ENCODE data around the gene SGMS1.
"Not testable (repeated sequence)": the region's sequence is repeated elsewhere in the genome, so short reads cannot be mapped to it uniquely, and the experiment has no call there.

The SGMS1 gene

GRCh38 chr10:50541921-50542320 is 81.8 kb downstream of the SGMS1 start:
- no peak for TF ChIP-seq CTCF (IDR thresholded peaks at IDR 0.05; ENCODE audit: low read depth, low read length)
- H3K4me3 ChIP-seq (ENCODE audit: low read depth, low read length): no peak overlapping the region

GRCh38 chr10:50541317-50541716 is 82.4 kb downstream of the SGMS1 start:
- no peak overlapping the region for H3K4me3 ChIP-seq (ENCODE audit: low read depth, low read length)
- TF ChIP-seq CTCF (IDR thresholded peaks at IDR 0.05; ENCODE audit: low read depth, low read length): no peak

DNA sequence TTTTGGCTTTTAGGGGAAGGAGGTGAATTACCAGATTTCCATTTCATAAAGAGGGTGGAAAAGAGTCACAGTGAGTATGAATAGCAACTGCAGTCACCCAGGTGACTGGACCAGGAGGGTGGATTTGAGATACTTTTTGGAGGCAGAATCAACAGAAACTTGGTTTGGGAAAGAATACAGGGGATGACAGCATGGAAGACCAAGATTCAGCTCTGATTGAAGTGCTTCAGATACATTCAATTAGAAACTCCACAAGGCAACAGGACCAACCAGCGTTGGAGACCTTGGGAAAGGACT is 83.0 kb downstream of the SGMS1 start:
- H3K4me3 ChIP-seq (ENCODE audit: low read depth, low read length): no peak overlapping the region
- TF ChIP-seq CTCF (IDR thresholded peaks at IDR 0.05; ENCODE audit: low read depth, low read length): no peak

GRCh38 chr10:50540069-50540825 is 83.5 kb downstream of the SGMS1 start:
- TF ChIP-seq CTCF (IDR thresholded peaks at IDR 0.05; ENCODE audit: low read depth, low read length): no peak

GRCh38 chr10:50538555-50539398 is 85.0 kb downstream of the SGMS1 start:
- TF ChIP-seq CTCF (IDR thresholded peaks at IDR 0.05; ENCODE audit: low read depth, low read length): no peak
- no peak overlapping the region for H3K4me3 ChIP-seq (ENCODE audit: low read depth, low read length)

More at GRCh38 chr10:50540069-50540825, 83.5 kb downstream of the SGMS1 start:
- H3K4me3 ChIP-seq (ENCODE audit: low read depth, low read length): no peak overlapping the region

DNA sequence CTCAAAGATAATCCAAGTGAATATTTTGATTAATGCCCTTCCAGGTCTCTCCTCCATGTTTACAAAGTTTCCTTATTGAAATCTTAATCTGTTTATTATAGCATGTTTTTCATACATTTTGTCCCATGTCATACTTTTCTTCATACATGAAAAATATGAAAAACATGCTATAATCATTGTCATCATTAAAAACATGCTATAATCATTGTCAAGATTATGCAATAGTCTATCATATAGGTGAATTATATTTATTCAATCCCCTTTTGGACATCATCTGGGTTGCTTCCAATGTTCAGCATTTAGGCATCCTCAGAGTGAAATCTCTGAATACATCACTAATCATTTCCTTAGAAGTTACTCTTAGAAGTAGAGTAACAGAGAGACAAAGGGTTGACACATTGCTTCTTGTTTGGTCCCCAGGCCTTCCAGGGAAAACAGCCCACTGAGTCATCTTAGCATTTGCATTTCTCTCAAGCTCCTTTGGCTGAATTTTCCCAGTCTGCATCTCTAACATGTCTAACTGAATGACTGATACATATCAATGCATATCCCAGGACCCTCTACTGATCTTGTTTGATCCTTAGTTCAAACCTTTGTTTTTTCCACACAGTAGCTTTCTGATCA is 87.0 kb downstream of the SGMS1 start:
- no peak overlapping the region for H3K4me3 ChIP-seq (ENCODE audit: low read depth, low read length)
- TF ChIP-seq CTCF (IDR thresholded peaks at IDR 0.05; ENCODE audit: low read depth, low read length): no peak

DNA sequence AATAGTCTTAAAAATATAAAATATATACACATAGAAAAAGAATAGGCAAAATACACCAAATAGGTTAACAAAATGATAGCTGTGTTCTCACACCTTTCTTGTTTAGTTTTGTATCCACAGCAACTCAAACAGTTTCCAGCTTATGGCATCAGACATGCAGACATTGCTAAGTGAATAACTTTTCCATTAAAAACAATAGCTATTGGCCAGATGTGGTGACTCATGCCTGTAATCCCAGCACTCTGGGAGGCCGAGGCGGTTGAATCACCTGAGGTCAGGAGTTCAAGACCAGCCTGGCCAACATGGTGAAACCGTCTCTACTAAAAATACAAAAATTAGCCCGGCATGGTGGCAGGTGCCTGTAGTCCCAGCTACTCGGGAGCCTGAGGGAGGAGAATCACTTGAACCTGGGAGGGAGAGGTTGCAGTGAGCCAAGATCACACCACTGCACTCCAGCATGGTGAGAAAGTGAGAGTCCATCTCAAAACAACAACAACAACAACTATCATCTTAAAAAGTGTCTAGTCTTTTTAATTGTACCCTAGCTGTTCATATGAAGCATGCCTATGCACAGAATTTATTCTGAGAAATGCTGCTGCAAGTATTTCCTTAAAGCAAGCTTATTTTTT is 88.9 kb downstream of the SGMS1 start:
- H3K4me3 ChIP-seq (ENCODE audit: low read depth, low read length): not testable (repeated sequence)
